Measurements from ENCODE around the gene SLC2A13.

GRCh38 chr12:39722504-39722903 is 383.4 kb downstream of the SLC2A13 start:
- TF ChIP-seq CTCF (IDR thresholded peaks at IDR 0.05) (no peak), POLR2A (IDR thresholded peaks at IDR 0.05) (no peak)
